ENCODE measurements around the gene TCEANC2.

Gene TCEANC2

DNA sequence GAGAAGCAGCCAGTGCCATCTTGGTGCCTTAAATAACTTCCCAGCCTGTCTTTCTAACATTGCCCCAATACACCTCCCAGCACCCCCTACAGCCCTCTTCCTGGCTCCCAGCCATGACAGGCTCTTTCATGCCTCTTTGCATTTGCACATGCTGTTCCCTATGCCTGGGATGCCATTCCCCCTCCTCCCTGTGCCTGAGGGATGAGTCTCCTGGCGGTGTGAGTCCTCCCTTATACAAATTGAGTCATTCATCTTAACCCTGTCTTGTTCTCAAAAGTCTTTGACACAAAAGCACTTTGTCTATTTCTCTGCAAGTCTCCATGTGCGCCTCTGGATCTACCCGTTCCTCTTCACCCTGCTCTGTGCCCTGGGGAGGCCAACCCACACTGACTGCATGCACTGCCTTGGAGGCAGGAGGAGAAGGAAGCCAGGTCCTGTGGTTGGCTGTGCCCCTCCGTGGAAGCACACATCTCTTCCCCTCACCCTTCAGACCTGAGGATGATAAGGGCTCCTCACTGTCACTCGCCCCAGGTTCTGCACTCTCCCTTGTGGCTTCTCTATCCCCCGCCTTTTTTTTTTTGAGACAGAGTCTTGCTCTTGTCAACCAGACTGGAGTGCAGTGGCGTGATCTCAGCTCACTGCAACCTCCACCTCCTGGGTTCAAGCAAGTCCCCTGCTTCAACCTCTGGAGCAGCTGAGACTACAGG lies 74.3 kb downstream of the TCEANC2 start:
- Histone ChIP-seq H3K4me3 (IDR thresholded peaks at IDR 0.05; ENCODE audit: insufficient read depth, low read depth, low read length) (no peak overlapping the region), H3K36me3 (ENCODE audit: insufficient read depth) (no peaks in the 10 kb centered on the region), H3K4me1 (ENCODE audit: low read depth, poor library complexity, severe bottlenecking) (peaks cover 7% of the 10 kb centered on the region), H3K79me2 (ENCODE audit: insufficient read depth, low read depth) (no peaks in the 10 kb centered on the region), H3K4me2 (no peak overlapping the region), H3K27me3 (ENCODE audit: insufficient read depth, low read depth) (no peaks in the 10 kb centered on the region), H4K20me1 (ENCODE audit: insufficient read depth) (no peaks in the 10 kb centered on the region), H2AFZ (ENCODE audit: low read depth) (no peak overlapping the region), H3K27ac (no peak overlapping the region), H3K9ac (no peak overlapping the region)
- TF ChIP-seq, protein P1, sequence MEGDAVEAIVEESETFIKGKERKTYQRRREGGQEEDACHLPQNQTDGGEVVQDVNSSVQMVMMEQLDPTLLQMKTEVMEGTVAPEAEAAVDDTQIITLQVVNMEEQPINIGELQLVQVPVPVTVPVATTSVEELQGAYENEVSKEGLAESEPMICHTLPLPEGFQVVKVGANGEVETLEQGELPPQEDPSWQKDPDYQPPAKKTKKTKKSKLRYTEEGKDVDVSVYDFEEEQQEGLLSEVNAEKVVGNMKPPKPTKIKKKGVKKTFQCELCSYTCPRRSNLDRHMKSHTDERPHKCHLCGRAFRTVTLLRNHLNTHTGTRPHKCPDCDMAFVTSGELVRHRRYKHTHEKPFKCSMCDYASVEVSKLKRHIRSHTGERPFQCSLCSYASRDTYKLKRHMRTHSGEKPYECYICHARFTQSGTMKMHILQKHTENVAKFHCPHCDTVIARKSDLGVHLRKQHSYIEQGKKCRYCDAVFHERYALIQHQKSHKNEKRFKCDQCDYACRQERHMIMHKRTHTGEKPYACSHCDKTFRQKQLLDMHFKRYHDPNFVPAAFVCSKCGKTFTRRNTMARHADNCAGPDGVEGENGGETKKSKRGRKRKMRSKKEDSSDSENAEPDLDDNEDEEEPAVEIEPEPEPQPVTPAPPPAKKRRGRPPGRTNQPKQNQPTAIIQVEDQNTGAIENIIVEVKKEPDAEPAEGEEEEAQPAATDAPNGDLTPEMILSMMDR (conservative IDR thresholded peaks at IDR 0.05; ENCODE audit: low read depth, low read length), result no peak

DNA sequence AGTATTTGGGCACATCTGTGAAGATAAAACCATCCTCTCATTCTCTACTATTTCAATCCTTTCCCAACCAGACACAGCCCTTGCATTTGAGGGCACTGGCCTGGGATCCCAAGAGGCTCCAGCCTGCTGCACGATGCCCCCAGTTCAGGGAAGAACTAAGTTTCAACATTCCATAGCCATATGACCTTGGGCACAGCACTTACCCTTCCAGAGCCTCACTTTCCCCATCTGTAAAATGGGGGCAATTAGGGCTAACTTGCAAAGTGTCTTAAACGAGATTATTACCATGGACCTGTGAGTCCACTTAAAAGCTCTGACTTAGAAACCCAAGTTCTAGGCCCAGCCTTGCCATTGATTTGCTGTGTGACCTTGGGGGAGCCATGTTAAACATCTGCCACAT lies 76.5 kb downstream of the TCEANC2 start:
- Histone ChIP-seq H3K4me1 (ENCODE audit: low read depth, poor library complexity, severe bottlenecking) (no peaks in the 10 kb centered on the region), H2AFZ (ENCODE audit: low read depth) (no peak overlapping the region), H3K9ac (no peak overlapping the region), H3K4me2 (no peak overlapping the region), H4K20me1 (ENCODE audit: insufficient read depth) (no peaks in the 10 kb centered on the region), H3K79me2 (ENCODE audit: insufficient read depth, low read depth) (no peaks in the 10 kb centered on the region), H3K27ac (no peak overlapping the region), H3K36me3 (ENCODE audit: insufficient read depth) (no peaks in the 10 kb centered on the region), H3K27me3 (ENCODE audit: insufficient read depth, low read depth) (no peaks in the 10 kb centered on the region), H3K4me3 (IDR thresholded peaks at IDR 0.05; ENCODE audit: insufficient read depth, low read depth, low read length) (no peak overlapping the region)
- TF ChIP-seq, protein P1 (conservative IDR thresholded peaks at IDR 0.05; ENCODE audit: low read depth, low read length), result no peak

DNA sequence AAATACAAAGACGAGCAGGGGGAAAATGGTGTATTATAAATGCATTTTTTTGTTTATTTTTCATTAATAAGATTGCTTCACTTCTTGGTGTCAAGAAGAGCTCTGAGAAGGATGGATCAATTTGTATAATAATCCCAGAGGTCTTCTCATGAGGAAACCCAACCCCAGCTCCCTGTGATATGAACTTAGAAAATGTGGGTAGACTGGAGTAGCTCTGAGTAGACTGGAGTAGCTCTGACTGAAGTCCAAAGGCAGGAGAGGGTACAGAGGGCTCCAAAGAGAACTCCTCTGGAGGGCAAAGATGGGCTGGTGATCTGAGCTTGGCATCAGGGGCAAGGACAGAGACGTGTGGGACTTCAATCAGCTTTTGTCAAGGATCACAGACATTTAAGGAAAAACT lies 78.0 kb downstream of the TCEANC2 start:
- Histone ChIP-seq H3K4me3 (IDR thresholded peaks at IDR 0.05; ENCODE audit: insufficient read depth, low read depth, low read length) (no peak overlapping the region), H3K27me3 (ENCODE audit: insufficient read depth, low read depth) (no peaks in the 10 kb centered on the region), H3K79me2 (ENCODE audit: insufficient read depth, low read depth) (no peaks in the 10 kb centered on the region), H3K4me1 (ENCODE audit: low read depth, poor library complexity, severe bottlenecking) (no peaks in the 10 kb centered on the region), H3K27ac (no peak overlapping the region), H3K4me2 (no peak overlapping the region), H2AFZ (ENCODE audit: low read depth) (no peak overlapping the region), H4K20me1 (ENCODE audit: insufficient read depth) (no peaks in the 10 kb centered on the region), H3K36me3 (ENCODE audit: insufficient read depth) (no peaks in the 10 kb centered on the region), H3K9ac (no peak overlapping the region)
- TF ChIP-seq, protein P1 (conservative IDR thresholded peaks at IDR 0.05; ENCODE audit: low read depth, low read length), result no peak

DNA sequence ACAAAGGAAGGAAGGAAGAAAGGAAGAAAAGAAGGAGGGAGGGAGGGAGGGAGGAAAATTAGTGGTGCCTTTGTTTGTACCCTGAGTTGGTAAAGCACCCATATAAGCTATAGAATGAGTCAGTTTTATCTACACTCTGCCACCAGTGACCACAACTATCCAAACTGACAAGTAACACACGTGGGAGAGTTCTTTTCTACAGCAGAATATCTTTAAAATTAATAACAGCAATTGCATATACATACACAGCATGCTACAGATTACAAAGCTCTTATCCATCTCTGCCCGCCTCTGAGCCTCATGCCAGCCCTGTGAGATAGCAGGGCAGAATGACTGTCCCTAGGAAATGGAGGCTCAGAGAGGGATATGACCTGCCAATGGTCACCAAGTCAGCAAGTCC lies 79.1 kb downstream of the TCEANC2 start:
- Histone ChIP-seq H3K27me3 (ENCODE audit: insufficient read depth, low read depth) (no peaks in the 10 kb centered on the region), H3K4me1 (ENCODE audit: low read depth, poor library complexity, severe bottlenecking) (no peaks in the 10 kb centered on the region)
- TF ChIP-seq, protein P1 (conservative IDR thresholded peaks at IDR 0.05; ENCODE audit: low read depth, low read length), result no peak

More for the DNA sequence above, 79.1 kb downstream of the TCEANC2 start:
- no peak overlapping the region for H3K9ac ChIP-seq
- H3K4me2 ChIP-seq, result no peak overlapping the region
- H3K36me3 ChIP-seq (ENCODE audit: insufficient read depth), result no peaks in the 10 kb centered on the region
- no peaks in the 10 kb centered on the region for H4K20me1 ChIP-seq (ENCODE audit: insufficient read depth)
- H2AFZ ChIP-seq (ENCODE audit: low read depth), result no peak overlapping the region
- H3K27ac ChIP-seq, result no peak overlapping the region
- H3K4me3 ChIP-seq (IDR thresholded peaks at IDR 0.05; ENCODE audit: insufficient read depth, low read depth, low read length), result no peak overlapping the region
- H3K79me2 ChIP-seq (ENCODE audit: insufficient read depth, low read depth), result no peaks in the 10 kb centered on the region
